GM19043 (cell line): ENCODE measurements around the gene MPHOSPH9.

Source experiments
- ATAC-seq: cut with Tn5 transposase; IDR thresholded peaks from one replicate; pipeline ENCODE4 v1.9.1; 2021; ENCODE audit warnings: low read depth; ENCODE audit not compliant: unreplicated experiment

The MPHOSPH9 gene

GRCh38 chr12:123104809-123105208 lies 128.1 kb downstream of the MPHOSPH9 start:
- no peak for ATAC-seq
